ENCODE results near the gene HINT1. TPM values are rescaled to one million over a fixed set of nuclear protein-coding genes. Genes with fewer than 3 reads are reported as not detected.
"Not testable (repeated sequence)": the region's sequence is repeated elsewhere in the genome, so short reads cannot be mapped to it uniquely, and the experiment has no call there.

The HINT1 gene
- total RNA-seq, 1 donor from 2014 or later = 249 TPM

- peak; percentile 67 for DNase-seq (ENCODE audit: low spot score)
- Mint-ChIP-seq H3K27me3 (ENCODE audit: insufficient read depth) (peaks cover 2% of the 10 kb centered on the region), H3K9me3 (no peaks in the 10 kb centered on the region), H3K36me3 (ENCODE audit: low read depth) (peaks cover 37% of the 10 kb centered on the region), H3K27ac (peak overlapping the region; percentile 99), H3K4me1 (ENCODE audit: low read depth) (peaks cover 54% of the 10 kb centered on the region), H3K4me3 (peak overlapping the region; percentile 99)
- intact Hi-C loops (cut with micrococcal nuclease) = loop anchor here (1.0 to 5.0 kb wide), 8 partner anchors 45 to 470 kb away; partner anchors contain the start of gene RAPGEF6
Measured at GRCh38 chr5:131164191-131165118, 601 bp downstream of the HINT1 start.

- H3K27me3 Mint-ChIP-seq (ENCODE audit: insufficient read depth) = peaks cover 2% of the 10 kb centered on the region
- intact Hi-C loops (cut with micrococcal nuclease) = loop anchor here (1.0 to 5.0 kb wide), 5 partner anchors 8 to 471 kb away; partner anchors contain the start of gene RAPGEF6
- DNase-seq (ENCODE audit: low spot score) = no peak
- H3K9me3 Mint-ChIP-seq = no peaks in the 10 kb centered on the region
- H3K4me3 Mint-ChIP-seq = peak overlapping the region; percentile 98
- peak overlapping the region; percentile 98 for H3K27ac Mint-ChIP-seq
- peaks cover 46% of the 10 kb centered on the region for H3K36me3 Mint-ChIP-seq (ENCODE audit: low read depth)
- H3K4me1 Mint-ChIP-seq (ENCODE audit: low read depth) = peaks cover 48% of the 10 kb centered on the region
Measured at GRCh38 chr5:131163276-131164119, 1.6 kb downstream of the HINT1 start.

GRCh38 chr5:131160134-131160533, 4.9 kb downstream of the HINT1 start:
- H3K4me1 Mint-ChIP-seq (ENCODE audit: low read depth) = peaks cover 48% of the 10 kb centered on the region

GRCh38 chr5:131156957-131157356, 8.1 kb downstream of the HINT1 start:
- no peak overlapping the region for H3K4me3 Mint-ChIP-seq
- H3K27me3 Mint-ChIP-seq (ENCODE audit: insufficient read depth) = no peaks in the 10 kb centered on the region
- no peak for DNase-seq (ENCODE audit: low spot score)
- peaks cover 33% of the 10 kb centered on the region for H3K4me1 Mint-ChIP-seq (ENCODE audit: low read depth)
- H3K9me3 Mint-ChIP-seq = no peaks in the 10 kb centered on the region
- H3K27ac Mint-ChIP-seq = no peak overlapping the region
- peaks cover 50% of the 10 kb centered on the region for H3K36me3 Mint-ChIP-seq (ENCODE audit: low read depth)
- intact Hi-C loops (cut with micrococcal nuclease) = no loop called here

More at GRCh38 chr5:131160134-131160533, 4.9 kb downstream of the HINT1 start:
- no peak overlapping the region for H3K4me3 Mint-ChIP-seq
- intact Hi-C loops (cut with micrococcal nuclease) = loop anchor here (1.0 to 5.0 kb wide), 2 partner anchors 45 to 93 kb away; no protein-coding TSS in a partner anchor
- DNase-seq (ENCODE audit: low spot score) = no peak
- no peaks in the 10 kb centered on the region for H3K9me3 Mint-ChIP-seq
- H3K27me3 Mint-ChIP-seq (ENCODE audit: insufficient read depth) = peaks cover 2% of the 10 kb centered on the region
- H3K27ac Mint-ChIP-seq = peak overlapping the region; percentile 47
- peaks cover 69% of the 10 kb centered on the region for H3K36me3 Mint-ChIP-seq (ENCODE audit: low read depth)

- intact Hi-C loops (cut with micrococcal nuclease) = no loop called here
- no peak for DNase-seq (ENCODE audit: low spot score)
- Mint-ChIP-seq H3K36me3 (ENCODE audit: low read depth) (peaks cover 45% of the 10 kb centered on the region), H3K27me3 (ENCODE audit: insufficient read depth) (no peaks in the 10 kb centered on the region), H3K27ac (no peak overlapping the region), H3K4me1 (ENCODE audit: low read depth) (peaks cover 27% of the 10 kb centered on the region), H3K9me3 (no peaks in the 10 kb centered on the region), H3K4me3 (no peak overlapping the region)
Measured at GRCh38 chr5:131156385-131156784, 8.7 kb downstream of the HINT1 start.

- no peaks in the 10 kb centered on the region for H3K9me3 Mint-ChIP-seq
- intact Hi-C loops (cut with micrococcal nuclease) = no loop called here
- H3K27ac Mint-ChIP-seq = no peak overlapping the region
- H3K4me3 Mint-ChIP-seq = no peak overlapping the region
- no peaks in the 10 kb centered on the region for H3K27me3 Mint-ChIP-seq (ENCODE audit: insufficient read depth)
- peaks cover 10% of the 10 kb centered on the region for H3K36me3 Mint-ChIP-seq (ENCODE audit: low read depth)
- H3K4me1 Mint-ChIP-seq (ENCODE audit: low read depth) = peaks cover under 1% of the 10 kb centered on the region
- DNase-seq (ENCODE audit: low spot score) = no peak
Measured at GRCh38 chr5:131151216-131151615, 13.8 kb downstream of the HINT1 start.

- Mint-ChIP-seq H3K27ac (no peak overlapping the region), H3K9me3 (no peaks in the 10 kb centered on the region), H3K27me3 (ENCODE audit: insufficient read depth) (no peaks in the 10 kb centered on the region), H3K36me3 (ENCODE audit: low read depth) (peaks cover 2% of the 10 kb centered on the region), H3K4me1 (ENCODE audit: low read depth) (no peaks in the 10 kb centered on the region), H3K4me3 (no peak overlapping the region)
- intact Hi-C loops (cut with micrococcal nuclease) = no loop called here
- DNase-seq (ENCODE audit: low spot score) = no peak
Measured at GRCh38 chr5:131150408-131150807, 14.6 kb downstream of the HINT1 start.

- Mint-ChIP-seq H3K9me3 (no peaks in the 10 kb centered on the region), H3K4me3 (no peak overlapping the region), H3K27ac (no peak overlapping the region), H3K27me3 (ENCODE audit: insufficient read depth) (no peaks in the 10 kb centered on the region), H3K4me1 (ENCODE audit: low read depth) (no peaks in the 10 kb centered on the region), H3K36me3 (ENCODE audit: low read depth) (no peaks in the 10 kb centered on the region)
- intact Hi-C loops (cut with micrococcal nuclease) = no loop called here
- no peak for DNase-seq (ENCODE audit: low spot score)
Measured at GRCh38 chr5:131148835-131149234, 16.2 kb downstream of the HINT1 start.

- H3K36me3 Mint-ChIP-seq (ENCODE audit: low read depth) = no peaks in the 10 kb centered on the region
- no peaks in the 10 kb centered on the region for H3K27me3 Mint-ChIP-seq (ENCODE audit: insufficient read depth)
- H3K27ac Mint-ChIP-seq = no peak overlapping the region
- intact Hi-C loops (cut with micrococcal nuclease) = no loop called here
- no peaks in the 10 kb centered on the region for H3K4me1 Mint-ChIP-seq (ENCODE audit: low read depth)
- no peak for DNase-seq (ENCODE audit: low spot score)
- no peak overlapping the region for H3K4me3 Mint-ChIP-seq
- H3K9me3 Mint-ChIP-seq = no peaks in the 10 kb centered on the region
Measured at GRCh38 chr5:131147258-131147657, 17.8 kb downstream of the HINT1 start.

- no peaks in the 10 kb centered on the region for H3K36me3 Mint-ChIP-seq (ENCODE audit: low read depth)
- no peaks in the 10 kb centered on the region for H3K9me3 Mint-ChIP-seq
- H3K27ac Mint-ChIP-seq = no peak overlapping the region
- DNase-seq (ENCODE audit: low spot score) = no peak
- intact Hi-C loops (cut with micrococcal nuclease) = no loop called here
- H3K27me3 Mint-ChIP-seq (ENCODE audit: insufficient read depth) = no peaks in the 10 kb centered on the region
- H3K4me1 Mint-ChIP-seq (ENCODE audit: low read depth) = no peaks in the 10 kb centered on the region
- no peak overlapping the region for H3K4me3 Mint-ChIP-seq
Measured at GRCh38 chr5:131142970-131143617, 22.0 kb downstream of the HINT1 start.

- peaks cover 6% of the 10 kb centered on the region for H3K27me3 Mint-ChIP-seq (ENCODE audit: insufficient read depth)
- H3K4me1 Mint-ChIP-seq (ENCODE audit: low read depth) = no peaks in the 10 kb centered on the region
- no peak overlapping the region for H3K27ac Mint-ChIP-seq
- peaks cover 5% of the 10 kb centered on the region for H3K9me3 Mint-ChIP-seq
- DNase-seq (ENCODE audit: low spot score) = no peak
- intact Hi-C loops (cut with micrococcal nuclease) = no loop called here
- H3K36me3 Mint-ChIP-seq (ENCODE audit: low read depth) = no peaks in the 10 kb centered on the region
- H3K4me3 Mint-ChIP-seq = no peak overlapping the region
Measured at GRCh38 chr5:131139321-131139720, 25.7 kb downstream of the HINT1 start.

- H3K9me3 Mint-ChIP-seq; DNase-seq (ENCODE audit: low spot score); H3K27me3 Mint-ChIP-seq (ENCODE audit: insufficient read depth); H3K4me3 Mint-ChIP-seq; H3K4me1 Mint-ChIP-seq (ENCODE audit: low read depth); H3K27ac Mint-ChIP-seq; intact Hi-C loops (cut with micrococcal nuclease); H3K36me3 Mint-ChIP-seq (ENCODE audit: low read depth): not testable (repeated sequence)
Measured at GRCh38 chr5:131138406-131138805, 26.6 kb downstream of the HINT1 start.

Measured in activated T-helper 1 cell treated with anti-CD3 and anti-CD28 coated beads, Interleukin-12 subunit alpha, Interleukin-12 subunit beta, Interleukin-2, Interleukin-4 antibody, amounts not matched to agents 30 ng/mL and 10 ng/mL and 1 ng/mL, durations not matched to agents 14 hours and 24 hours and 36 hours (primary cell).